Parathyroid adenoma (tissue), 2 donors: ENCODE results near the gene TMEM184A.

Source experiments
- H2AFZ ChIP-seq: fragments of 300-600 bp; sonication (generic); one replicate; pipeline ENCODE4 v1.7.0; 2017; ENCODE audit warnings: antibody characterized with exemption, mild to moderate bottlenecking
- H3K27ac ChIP-seq: fragments of 300-600 bp; sonication (generic); one replicate; pipeline ENCODE4 v1.7.0; 2017
- H3K27me3 ChIP-seq: fragments of 300-600 bp; sonication (generic); one replicate; pipeline ENCODE4 v1.7.0; 2017; ENCODE audit warnings: low read length; ENCODE audit not compliant: control insufficient read depth, insufficient read depth
- H3K36me3 ChIP-seq: fragments of 300-600 bp; sonication (generic); one replicate; pipeline ENCODE4 v1.7.0; 2017; ENCODE audit warnings: low read length; ENCODE audit not compliant: control insufficient read depth, insufficient read depth
- H3K4me1 ChIP-seq: fragments of 300-600 bp; sonication (generic); one replicate; pipeline ENCODE4 v1.7.0; 2017; ENCODE audit warnings: control low read depth
- H3K4me2 ChIP-seq: fragments of 300-600 bp; sonication (generic); one replicate; pipeline ENCODE4 v1.7.0; 2017; ENCODE audit warnings: low read length
- H3K4me3 ChIP-seq: fragments of 300-600 bp; sonication (generic); one replicate; pipeline ENCODE4 v1.7.0; 2017; ENCODE audit warnings: low read depth, low read length
- H3K79me2 ChIP-seq: fragments of 300-600 bp; sonication (generic); one replicate; pipeline ENCODE4 v1.7.0; 2017; ENCODE audit warnings: control low read depth
- H3K9ac ChIP-seq: fragments of 300-600 bp; sonication (generic); one replicate; pipeline ENCODE4 v1.7.0; 2017; ENCODE audit warnings: mild to moderate bottlenecking
- H3K9me3 ChIP-seq: fragments of 300-600 bp; sonication (generic); one replicate; pipeline ENCODE4 v1.7.0; 2017; ENCODE audit warnings: low read length; ENCODE audit not compliant: control insufficient read depth
- CTCF ChIP-seq: fragments of 300-600 bp; sonication (generic); IDR thresholded peaks from one replicate; pipeline ENCODE4 v1.7.0; 2017; ENCODE audit warnings: antibody characterized with exemption, mild to moderate bottlenecking
- donor health status: primary hyperparathyroidism.

Gene TMEM184A

GRCh38 chr7:1512781-1513656, 43.0 kb downstream of the TMEM184A start:
- Histone ChIP-seq H3K79me2 (no peaks in the 10 kb centered on the region), H3K27me3 (no peaks in the 10 kb centered on the region), H3K4me1 (no peaks in the 10 kb centered on the region), H3K4me2 (no peak overlapping the region), H3K4me3 (no peak overlapping the region), H2AFZ (no peak overlapping the region), H3K9me3 (no peaks in the 10 kb centered on the region), H3K27ac (peak overlapping the region; percentile 42), H3K36me3 (no peaks in the 10 kb centered on the region), H3K9ac (no peak overlapping the region)
- TF ChIP-seq CTCF = no peak

DNA sequence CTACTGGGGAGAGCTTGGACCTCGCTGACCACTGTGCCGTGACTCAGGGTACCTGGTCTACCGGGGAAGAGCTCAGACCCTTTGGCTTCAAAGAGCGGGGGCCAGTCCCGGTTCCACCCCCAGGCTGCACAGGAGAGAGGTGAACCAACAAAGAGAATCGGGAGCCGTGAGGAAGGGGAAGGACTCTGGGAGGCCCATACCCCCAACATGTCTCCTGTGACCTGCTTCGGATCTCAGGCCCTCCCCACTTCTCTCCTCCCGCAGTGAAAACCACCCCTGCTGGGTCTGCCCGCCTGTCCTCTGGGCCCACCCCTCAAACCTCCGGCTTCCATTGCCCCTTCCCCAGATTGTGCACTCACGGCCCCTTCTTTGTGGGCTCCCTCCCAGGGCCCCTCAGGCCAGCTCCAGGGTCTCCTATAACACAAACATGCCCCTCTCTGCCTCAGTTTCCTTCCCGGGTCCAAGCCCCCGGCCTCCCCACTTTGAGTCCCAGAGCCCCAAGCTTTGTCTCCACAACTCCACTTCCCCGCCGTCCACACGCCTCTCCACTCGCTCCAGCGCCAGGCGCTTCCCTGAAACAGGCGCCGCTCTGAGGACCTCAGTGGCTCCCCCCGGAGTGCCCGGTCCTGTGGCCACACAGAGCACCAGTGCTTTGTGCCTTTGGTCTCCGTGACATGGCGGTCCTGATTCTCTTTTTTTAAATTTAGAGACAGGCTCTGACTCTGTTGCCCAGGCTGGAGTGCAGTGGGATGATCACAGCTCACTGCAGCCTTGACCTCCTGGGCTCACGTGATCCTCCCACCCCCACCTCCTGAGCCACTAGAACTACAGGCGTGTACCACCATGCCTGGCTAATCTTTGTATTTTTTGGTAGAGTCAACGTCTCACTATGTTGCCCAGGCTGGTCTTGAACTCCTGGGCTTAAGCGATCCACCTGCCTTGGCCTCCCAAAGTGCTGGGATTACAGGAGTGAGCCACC, 44.3 kb downstream of the TMEM184A start:
- TF ChIP-seq CTCF = no peak
- H3K4me3 ChIP-seq = no peak overlapping the region
- H3K36me3 ChIP-seq = no peaks in the 10 kb centered on the region
- H3K9ac ChIP-seq = no peak overlapping the region
- no peak overlapping the region for H3K4me2 ChIP-seq
- H3K27me3 ChIP-seq = no peaks in the 10 kb centered on the region
- H3K9me3 ChIP-seq = no peaks in the 10 kb centered on the region
- H3K79me2 ChIP-seq = no peaks in the 10 kb centered on the region
- no peaks in the 10 kb centered on the region for H3K4me1 ChIP-seq
- no peak overlapping the region for H2AFZ ChIP-seq
- H3K27ac ChIP-seq = no peak overlapping the region

- no peak overlapping the region for H3K4me3 ChIP-seq
- no peak overlapping the region for H3K4me2 ChIP-seq
- no peaks in the 10 kb centered on the region for H3K36me3 ChIP-seq
- no peaks in the 10 kb centered on the region for H3K27me3 ChIP-seq
- TF ChIP-seq CTCF = no peak
- H3K27ac ChIP-seq = no peak overlapping the region
- no peaks in the 10 kb centered on the region for H3K4me1 ChIP-seq
- H2AFZ ChIP-seq = no peak overlapping the region
- H3K9me3 ChIP-seq = no peaks in the 10 kb centered on the region
- H3K79me2 ChIP-seq = no peaks in the 10 kb centered on the region
- H3K9ac ChIP-seq = no peak overlapping the region
Observed at GRCh38 chr7:1510780-1511154, 45.2 kb downstream of the TMEM184A start.

DNA sequence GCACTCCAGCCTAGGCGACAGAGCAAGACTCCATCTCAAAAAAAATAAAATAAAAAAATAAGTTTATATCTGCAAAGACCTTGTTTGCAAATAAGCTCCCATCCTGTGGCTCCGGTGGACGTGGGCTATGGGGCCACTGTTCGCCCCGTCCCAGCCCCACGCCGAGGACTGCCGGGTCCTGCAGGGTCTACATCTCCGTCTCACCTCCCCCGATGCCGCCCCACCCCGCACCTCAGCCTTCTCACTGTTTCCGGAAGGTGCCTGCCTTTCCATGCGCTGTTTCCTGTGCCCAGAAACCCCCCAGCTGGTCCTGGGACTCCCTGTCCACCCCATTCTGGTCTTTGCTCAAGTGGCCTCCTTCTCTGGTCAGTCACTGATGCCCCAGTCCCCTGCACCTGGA, 46.8 kb downstream of the TMEM184A start:
- Histone ChIP-seq H3K9ac (no peak overlapping the region), H3K4me2 (no peak overlapping the region), H3K9me3 (no peaks in the 10 kb centered on the region), H3K4me3 (no peak overlapping the region), H3K36me3 (no peaks in the 10 kb centered on the region), H2AFZ (no peak overlapping the region), H3K27me3 (no peaks in the 10 kb centered on the region), H3K27ac (no peak overlapping the region), H3K79me2 (no peaks in the 10 kb centered on the region), H3K4me1 (no peaks in the 10 kb centered on the region)
- no peak for TF ChIP-seq CTCF
